GM12872 (cell line): ENCODE measurements around the gene TMEM236.
A peak's percentile ranks its signal among the peaks of the same experiment; 100 is the strongest.

Experiments
- TF ChIP-seq, protein P1 (sequence below): IDR thresholded peaks from 3 replicates; pipeline ENCODE4 v1.5.1; 2011; ENCODE audit warnings: low read depth, mild to moderate bottlenecking, low read length, moderate library complexity; ENCODE audit not compliant: insufficient read depth

TMEM236 gene

DNA sequence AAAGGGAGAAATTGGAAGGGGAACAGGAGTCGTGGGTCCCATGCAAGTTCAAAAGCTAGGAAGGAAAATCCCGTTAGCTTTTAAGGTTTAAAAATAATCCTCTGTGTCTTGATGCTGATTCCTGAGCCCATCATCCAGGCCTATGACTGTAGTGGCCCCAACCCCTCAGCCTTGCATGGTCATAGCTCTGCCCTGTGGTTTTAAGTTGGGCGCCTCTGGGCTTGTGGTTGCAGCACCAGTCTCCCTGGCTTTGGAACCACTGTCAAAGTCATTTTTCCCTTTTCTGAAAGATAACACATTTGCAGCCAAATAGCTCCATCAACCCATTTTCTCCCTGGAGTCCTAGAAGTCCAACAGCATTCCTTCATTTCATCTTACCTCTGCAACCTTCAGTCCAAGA is 13.6 kb downstream of the TMEM236 start:
- TF ChIP-seq, protein P1, sequence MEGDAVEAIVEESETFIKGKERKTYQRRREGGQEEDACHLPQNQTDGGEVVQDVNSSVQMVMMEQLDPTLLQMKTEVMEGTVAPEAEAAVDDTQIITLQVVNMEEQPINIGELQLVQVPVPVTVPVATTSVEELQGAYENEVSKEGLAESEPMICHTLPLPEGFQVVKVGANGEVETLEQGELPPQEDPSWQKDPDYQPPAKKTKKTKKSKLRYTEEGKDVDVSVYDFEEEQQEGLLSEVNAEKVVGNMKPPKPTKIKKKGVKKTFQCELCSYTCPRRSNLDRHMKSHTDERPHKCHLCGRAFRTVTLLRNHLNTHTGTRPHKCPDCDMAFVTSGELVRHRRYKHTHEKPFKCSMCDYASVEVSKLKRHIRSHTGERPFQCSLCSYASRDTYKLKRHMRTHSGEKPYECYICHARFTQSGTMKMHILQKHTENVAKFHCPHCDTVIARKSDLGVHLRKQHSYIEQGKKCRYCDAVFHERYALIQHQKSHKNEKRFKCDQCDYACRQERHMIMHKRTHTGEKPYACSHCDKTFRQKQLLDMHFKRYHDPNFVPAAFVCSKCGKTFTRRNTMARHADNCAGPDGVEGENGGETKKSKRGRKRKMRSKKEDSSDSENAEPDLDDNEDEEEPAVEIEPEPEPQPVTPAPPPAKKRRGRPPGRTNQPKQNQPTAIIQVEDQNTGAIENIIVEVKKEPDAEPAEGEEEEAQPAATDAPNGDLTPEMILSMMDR, result no peak

DNA sequence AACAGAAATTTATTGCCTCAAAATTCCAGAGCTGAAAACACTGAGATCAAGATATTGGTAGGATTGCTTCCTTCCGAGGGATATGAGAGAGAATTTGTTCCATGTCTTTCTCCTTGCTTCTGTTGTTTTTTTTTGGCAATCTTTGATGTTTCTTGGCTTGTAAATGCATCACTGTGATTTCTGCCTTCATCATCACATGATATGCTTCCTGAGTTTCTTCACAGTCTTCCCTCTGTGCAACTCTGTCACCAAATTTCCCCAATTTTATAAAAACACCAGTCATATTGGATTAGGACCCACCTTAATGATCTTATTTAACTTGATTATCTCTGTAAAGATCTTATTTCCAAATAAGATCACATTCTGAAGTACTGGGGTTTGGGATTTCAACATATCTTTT is 14.7 kb downstream of the TMEM236 start:
- TF ChIP-seq, protein P1, result no peak

DNA sequence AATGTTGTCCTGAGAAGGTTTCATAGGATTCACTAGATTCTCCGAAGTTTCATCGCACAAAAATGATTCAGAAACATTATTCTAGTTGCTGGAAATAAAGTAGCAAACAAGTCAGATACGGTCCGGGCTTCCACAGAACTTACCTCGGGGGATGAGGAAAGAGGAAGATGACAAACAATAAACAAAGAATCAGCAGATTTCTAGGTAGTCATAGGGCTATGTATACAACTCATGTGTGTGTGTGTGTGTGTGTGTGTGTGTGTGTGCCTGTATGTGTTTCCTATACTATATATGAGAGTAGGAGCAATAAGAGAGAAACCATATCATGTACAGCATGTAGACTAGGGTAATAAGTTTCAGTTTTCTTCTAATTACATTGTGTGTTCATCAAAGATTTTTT is 16.5 kb downstream of the TMEM236 start:
- TF ChIP-seq, protein P1, result no peak

DNA sequence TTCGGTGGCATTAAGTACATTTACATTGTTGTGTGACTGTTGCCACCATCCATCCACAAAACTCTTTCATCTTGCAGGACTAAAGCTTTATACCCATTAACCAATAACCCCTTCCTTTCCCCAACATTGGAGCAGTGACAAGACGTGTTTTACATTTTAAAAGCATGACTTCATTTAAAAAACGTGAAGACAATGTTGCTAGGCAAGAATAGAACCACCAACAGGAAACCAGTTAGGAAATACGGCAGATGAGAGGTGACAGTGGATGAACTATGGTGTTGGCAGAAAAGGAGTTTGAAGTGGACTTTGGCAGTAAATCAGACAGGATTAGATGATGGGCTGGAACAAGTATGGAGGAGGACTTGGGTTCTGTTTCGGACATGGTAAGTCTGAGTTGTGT is 17.0 kb downstream of the TMEM236 start:
- TF ChIP-seq, protein P1, result no peak

DNA sequence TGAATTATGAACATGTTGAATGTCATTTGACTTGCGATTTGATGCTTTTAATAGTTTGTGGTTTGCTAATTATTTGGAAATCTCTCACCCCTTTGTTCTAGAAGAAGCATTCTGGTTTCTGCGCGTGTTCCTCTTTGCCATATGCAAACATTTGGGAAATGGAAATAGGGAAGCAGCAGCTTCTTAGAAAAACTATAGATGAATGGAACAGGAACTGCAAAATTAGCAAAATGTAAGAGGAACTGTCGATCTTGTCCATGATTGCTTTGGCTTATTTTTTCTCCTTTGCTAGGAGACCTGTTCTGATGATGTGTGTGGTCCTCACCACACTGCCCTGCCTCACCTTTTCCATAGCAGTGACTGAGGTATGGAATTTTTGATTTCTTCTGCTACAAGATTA is 19.0 kb downstream of the TMEM236 start:
- TF ChIP-seq, protein P1, result no peak

DNA sequence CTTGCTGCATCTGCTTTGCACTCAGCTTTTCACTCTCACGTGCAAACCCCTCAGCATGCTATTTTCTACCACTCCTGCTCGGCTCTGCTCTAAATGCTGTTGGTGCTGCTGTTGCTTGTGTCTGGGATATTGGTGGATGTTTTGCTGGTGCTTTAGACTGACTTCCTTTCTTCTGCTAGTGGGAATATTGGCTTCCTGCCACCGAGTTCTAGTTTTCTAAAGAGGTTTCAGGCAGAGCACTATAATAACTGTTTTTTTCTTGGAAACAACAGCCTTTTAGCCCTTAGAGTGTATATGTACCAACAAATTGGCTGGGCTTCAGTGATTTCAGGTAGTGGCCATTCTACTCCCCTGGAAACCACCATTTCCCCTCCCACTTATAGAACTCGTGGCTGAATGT is 27.8 kb downstream of the TMEM236 start:
- TF ChIP-seq, protein P1, result no peak

DNA sequence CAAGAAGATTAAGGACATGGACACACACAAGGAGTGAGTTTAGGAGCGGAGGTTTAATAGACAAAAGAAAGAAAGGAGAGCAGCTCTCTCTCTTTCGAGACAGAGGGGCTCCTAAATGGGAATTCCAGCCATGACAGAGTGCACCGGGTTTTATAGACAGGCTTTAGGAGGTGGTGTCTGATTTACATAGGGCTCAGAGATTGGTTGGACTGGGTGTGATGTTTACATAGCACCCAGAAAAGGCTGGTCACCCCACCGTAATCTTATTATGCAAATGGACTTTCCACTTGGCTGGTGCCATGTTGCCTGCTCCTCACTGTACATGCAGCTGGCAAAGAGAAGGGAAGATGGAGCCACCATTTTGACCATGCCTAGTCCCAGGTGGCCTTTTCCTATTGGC is 28.7 kb downstream of the TMEM236 start:
- TF ChIP-seq, protein P1, result no peak

DNA sequence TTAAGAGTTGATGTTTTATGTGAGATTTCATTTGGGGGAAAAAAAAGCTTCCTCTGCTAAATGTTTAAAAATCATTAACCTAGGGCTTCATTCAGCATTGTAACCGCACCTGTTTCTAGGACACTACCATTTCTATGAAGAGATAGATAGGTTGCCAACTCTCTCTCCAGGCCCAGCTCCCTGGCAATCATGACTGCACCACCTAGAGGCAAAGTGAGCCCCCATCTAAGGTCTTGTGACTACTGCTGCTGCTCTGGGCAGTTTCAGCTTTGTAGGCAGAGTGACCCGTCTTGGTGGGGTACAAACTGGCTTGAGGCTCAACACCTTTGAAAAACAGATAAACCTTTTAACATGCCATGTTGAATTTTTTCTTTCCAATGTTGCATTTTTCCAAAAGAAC is 29.9 kb downstream of the TMEM236 start:
- TF ChIP-seq, protein P1, result peak; percentile 23; the same call in 1 of the 3 replicates
